Hepatocyte (in vitro differentiated cells): ENCODE measurements around the gene CDHR3. TPM values are rescaled to one million over a fixed set of nuclear protein-coding genes. Genes with fewer than 3 reads are reported as not detected.

Experiments
- DNase-seq: peaks from one replicate; pipeline ENCODE4 v3.0.0-alpha.2; 2016; ENCODE audit warnings: low spot score
- H2AFZ ChIP-seq: fragments of 200-600 bp; sonication (generic); 2 replicates; pipeline ENCODE4 v1.6.0; 2016; ENCODE audit warnings: antibody characterized with exemption, mild to moderate bottlenecking
- H3K27ac ChIP-seq: fragments of 200-600 bp; sonication (generic); 2 replicates; pipeline ENCODE4 v1.5.1; 2016; ENCODE audit warnings: mild to moderate bottlenecking
- H3K27me3 ChIP-seq: fragments of 200-600 bp; sonication (generic); 2 replicates; pipeline ENCODE4 v1.6.1; 2016
- H3K36me3 ChIP-seq: fragments of 200-600 bp; sonication (generic); replicated peaks from 2 replicates; pipeline ENCODE4 v1.5.1; 2016; ENCODE audit warnings: low read depth; ENCODE audit not compliant: insufficient read depth
- H3K4me1 ChIP-seq: fragments of 200-600 bp; sonication (generic); 2 replicates; pipeline ENCODE4 v1.5.1; 2016; ENCODE audit warnings: mild to moderate bottlenecking, moderate library complexity; ENCODE audit not compliant: insufficient read depth
- H3K4me2 ChIP-seq: fragments of 200-600 bp; sonication (generic); 2 replicates; pipeline ENCODE4 v1.6.0; 2016
- H3K4me3 ChIP-seq: fragments of 200-600 bp; sonication (generic); 2 replicates; pipeline ENCODE4 v1.5.1; 2016; ENCODE audit warnings: mild to moderate bottlenecking
- H3K79me2 ChIP-seq: fragments of 200-600 bp; sonication (generic); 2 replicates; pipeline ENCODE4 v1.6.0; 2017; ENCODE audit warnings: mild to moderate bottlenecking
- H3K9me2 ChIP-seq: fragments of 200-600 bp; sonication (generic); replicated peaks from 2 replicates; pipeline ENCODE4 v1.6.0; 2017; ENCODE audit warnings: mild to moderate bottlenecking; ENCODE audit not compliant: insufficient read depth
- H3K9me3 ChIP-seq: fragments of 200-600 bp; sonication (generic); 2 replicates; pipeline ENCODE4 v1.5.1; 2016; ENCODE audit warnings: low read depth, mild to moderate bottlenecking
- H4K20me1 ChIP-seq: fragments of 200-600 bp; sonication (generic); 2 replicates; pipeline ENCODE4 v1.6.0; 2016; ENCODE audit warnings: mild to moderate bottlenecking; ENCODE audit not compliant: insufficient read depth, poor library complexity, severe bottlenecking
- CTCF ChIP-seq: fragments of 200-600 bp; sonication (generic); IDR thresholded peaks from 2 replicates; pipeline ENCODE4 v1.5.1; 2016; ENCODE audit warnings: antibody characterized with exemption, mild to moderate bottlenecking; ENCODE audit not compliant: poor library complexity
- EZH2 ChIP-seq: fragments of 200-600 bp; sonication (generic); IDR thresholded peaks from 2 replicates; pipeline ENCODE4 v1.6.1; 2016; ENCODE audit warnings: antibody characterized with exemption, mild to moderate bottlenecking, borderline replicate concordance
- EZH2phosphoT487 ChIP-seq: fragments of 200-600 bp; sonication (generic); IDR thresholded peaks from one replicate; pipeline ENCODE4 v1.6.1; 2018; ENCODE audit warnings: antibody characterized with exemption, mild to moderate bottlenecking, low read depth, moderate library complexity; ENCODE audit not compliant: unreplicated experiment, severe bottlenecking
- WGBS: methylation state at CpG from one replicate; pipeline ENCODE4 v1.1.6; 2016; ENCODE audit warnings: low lambda C conversion rate; ENCODE audit errors: missing lambda C conversion rate; 5-methylcytosine and 5-hydroxymethylcytosine counted together
- polyA plus RNA-seq: library from polyadenylated mRNA; unstranded; fragments of >200 nt; fragmentation: Nextera tagmentation; extraction: Ambion mirVana; gene quantifications from 2 replicates; pipeline ENCODE4 v1.2.1, GENCODE V29; 2016
- total RNA-seq: library from RNA; depleted of rRNA; stranded (reverse); fragments of >200 nt; gene quantifications from 2 replicates; pipeline ENCODE4 v1.2.3, GENCODE V29; 2014

Gene CDHR3
- total and polyA plus RNA-seq, 2 experiments from 2014 or later: 3.3 to 6.9 TPM

GRCh38 chr7:105945848-105946247, 17.2 kb upstream of the CDHR3 start:
- no peaks in the 10 kb centered on the region for H3K27me3 ChIP-seq
- H3K4me1 ChIP-seq: no peaks in the 10 kb centered on the region
- DNase-seq: no peak
- no peaks in the 10 kb centered on the region for H3K9me3 ChIP-seq
- H3K36me3 ChIP-seq: no peaks in the 10 kb centered on the region
- no peak overlapping the region for H3K27ac ChIP-seq
- 92% methylated on average over 9 of the region's 9 CpGs for WGBS
- H3K4me3 ChIP-seq: no peak overlapping the region
- H3K9me2 ChIP-seq: no peaks in the 10 kb centered on the region
- no peaks in the 10 kb centered on the region for H3K79me2 ChIP-seq
- no peak overlapping the region for H2AFZ ChIP-seq
- no peak for TF ChIP-seq CTCF
- TF ChIP-seq EZH2: no peak
- TF ChIP-seq EZH2phosphoT487: no peak
- no peak overlapping the region for H3K4me2 ChIP-seq
- no peaks in the 10 kb centered on the region for H4K20me1 ChIP-seq

DNA sequence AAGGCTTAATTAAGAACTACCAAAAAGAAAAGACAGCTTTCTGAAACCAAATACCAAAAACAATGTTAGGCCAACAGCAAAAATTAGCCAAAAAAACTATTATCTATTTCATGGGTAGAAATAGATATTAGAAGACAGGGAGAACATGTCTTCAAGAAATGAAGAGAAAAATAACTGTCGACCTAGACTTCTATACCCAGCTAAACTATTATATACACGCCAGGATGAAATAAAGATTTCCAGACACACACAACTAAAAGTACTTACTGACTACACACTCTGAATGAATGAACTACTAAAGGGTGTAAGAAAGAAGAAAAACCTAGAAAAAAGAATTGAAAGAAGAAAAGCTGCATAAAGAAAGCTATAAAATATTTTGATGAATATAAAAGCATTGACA, 11.5 kb upstream of the CDHR3 start:
- no peak for DNase-seq
- Histone ChIP-seq H3K27ac (no peak overlapping the region), H3K27me3 (no peaks in the 10 kb centered on the region), H4K20me1 (no peaks in the 10 kb centered on the region), H3K4me1 (no peaks in the 10 kb centered on the region), H3K36me3 (no peaks in the 10 kb centered on the region), H3K79me2 (no peaks in the 10 kb centered on the region), H2AFZ (no peak overlapping the region), H3K4me3 (no peak overlapping the region), H3K4me2 (no peak overlapping the region), H3K9me2 (no peaks in the 10 kb centered on the region), H3K9me3 (no peaks in the 10 kb centered on the region)
- WGBS: 96% methylated on average over 2 of the region's 2 CpGs
- no peak for TF ChIP-seq EZH2phosphoT487
- no peak for TF ChIP-seq EZH2
- no peak for TF ChIP-seq CTCF

- WGBS: 81% methylated on average over 15 of the region's 15 CpGs
- H3K4me3 ChIP-seq: no peak overlapping the region
- TF ChIP-seq CTCF: no peak
- TF ChIP-seq EZH2phosphoT487: no peak
- no peak for TF ChIP-seq EZH2
- DNase-seq: no peak
- H3K36me3 ChIP-seq: no peaks in the 10 kb centered on the region
- no peaks in the 10 kb centered on the region for H3K27me3 ChIP-seq
- no peaks in the 10 kb centered on the region for H3K4me1 ChIP-seq
- no peaks in the 10 kb centered on the region for H3K9me3 ChIP-seq
- no peaks in the 10 kb centered on the region for H3K9me2 ChIP-seq
- H3K27ac ChIP-seq: no peak overlapping the region
- H3K4me2 ChIP-seq: no peak overlapping the region
- no peak overlapping the region for H2AFZ ChIP-seq
- H4K20me1 ChIP-seq: no peaks in the 10 kb centered on the region
- H3K79me2 ChIP-seq: no peaks in the 10 kb centered on the region
Observed at GRCh38 chr7:105952917-105953595, 10.0 kb upstream of the CDHR3 start.
